HG03571 (cell line): ENCODE data around the gene POLR2C.

Source experiments
- ATAC-seq: cut with Tn5 transposase; IDR thresholded peaks from one replicate; pipeline ENCODE4 v1.9.1; 2021; ENCODE audit not compliant: unreplicated experiment

POLR2C gene

GRCh38 chr16:57517397-57518367, 55.2 kb downstream of the POLR2C start:
- ATAC-seq = no peak

DNA sequence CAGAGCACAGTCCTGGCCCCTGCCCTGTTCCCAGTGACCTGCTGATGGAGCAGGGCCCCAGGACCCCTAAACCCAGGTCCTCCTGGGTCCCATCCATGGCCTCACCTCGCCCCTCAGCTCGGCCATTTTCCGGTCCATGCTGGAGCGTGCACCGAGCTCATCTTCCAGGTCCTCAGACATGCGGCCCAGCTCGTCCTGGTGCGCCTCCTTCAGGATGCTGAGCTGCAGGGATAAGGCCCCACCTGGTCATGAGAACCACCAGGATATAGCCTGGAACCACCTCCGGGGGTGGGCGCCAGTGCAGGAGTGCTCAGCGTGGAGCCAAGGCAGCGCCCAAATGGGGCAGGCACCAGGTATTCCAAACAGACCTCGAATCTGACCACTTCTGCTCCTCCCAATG, 56.0 kb downstream of the POLR2C start:
- no peak for ATAC-seq

DNA sequence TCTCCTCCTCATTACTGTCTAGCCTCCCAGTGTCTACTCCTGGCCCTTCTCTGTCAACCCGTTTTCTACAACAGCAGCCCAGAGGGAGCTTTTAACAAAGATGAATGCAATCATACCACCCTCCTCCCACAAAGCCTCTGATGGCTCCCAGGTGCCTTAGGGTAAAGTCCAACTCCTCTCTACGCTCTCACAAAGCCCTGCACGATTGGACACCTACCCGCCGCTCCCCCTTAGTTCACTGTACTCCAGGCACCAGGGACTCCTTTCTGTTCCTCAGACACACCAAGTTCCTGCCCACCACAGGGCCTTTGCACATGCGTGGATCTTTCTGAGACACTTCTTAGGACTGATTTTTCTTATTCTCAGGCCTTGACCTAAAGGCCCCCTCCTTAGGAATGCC, 56.4 kb downstream of the POLR2C start:
- ATAC-seq = no peak

DNA sequence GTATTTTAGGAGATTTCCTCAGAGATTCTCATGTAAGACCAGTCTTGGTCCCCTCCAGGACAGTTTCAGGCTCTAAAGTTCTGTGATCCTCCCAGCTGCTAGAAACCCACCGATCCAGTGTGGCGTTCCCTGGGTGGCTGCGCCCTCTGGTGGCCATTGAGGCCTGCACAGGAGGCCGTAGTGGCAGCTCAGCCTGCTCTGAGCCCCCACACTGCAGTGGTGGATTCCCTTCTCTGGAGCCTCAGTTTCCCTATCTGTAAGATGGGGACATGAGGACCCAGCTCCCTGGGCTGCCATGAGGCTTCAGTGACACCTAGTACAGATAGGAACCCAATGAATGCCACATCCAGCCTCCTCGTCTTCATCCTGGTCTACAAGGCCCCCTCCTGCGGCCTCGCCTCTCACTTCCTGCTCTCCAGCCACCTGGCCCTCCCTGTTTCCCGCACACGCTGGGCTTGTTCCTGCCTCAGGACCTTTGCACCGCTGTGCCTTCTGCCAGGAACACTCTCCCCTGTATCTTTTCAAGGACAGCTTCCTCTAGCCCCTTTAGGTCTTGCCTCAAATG, 57.4 kb downstream of the POLR2C start:
- no peak for ATAC-seq
